Body of pancreas (tissue), 4 donors: ENCODE data around the gene SETBP1. TPM values are rescaled to one million over a fixed set of nuclear protein-coding genes. Genes with fewer than 3 reads are reported as not detected.
"Not testable (repeated sequence)": the region's sequence is repeated elsewhere in the genome, so short reads cannot be mapped to it uniquely, and the experiment has no call there.

Source experiments
- ATAC-seq: fragments of 150-250 bp; one replicate; pipeline ENCODE4 v1.9.1; 2016
- DNase-seq, 4 donors: peaks; one replicate each; pipeline ENCODE4 v3.0.0-alpha.2; 2019
- H3K27ac ChIP-seq, 4 donors: fragments of 200-600 bp; sonication (generic); 1 replicate in 3 of 4; 2 replicates in 1 of 4; pipeline versions ENCODE4 v1.5.1 to v1.6.1; 2016 to 2019; ENCODE audit warnings: mild to moderate bottlenecking in 1 of 4, mixed read lengths in 1 of 4, moderate library complexity in 1 of 4
- H3K27me3 ChIP-seq, 2 donors: fragments of 200-600 bp; sonication (generic); one replicate each; pipeline ENCODE4 v1.6.0; 2016; ENCODE audit warnings: mild to moderate bottlenecking in 1 of 2
- H3K36me3 ChIP-seq, 2 donors: fragments of 200-600 bp; sonication (generic); replicated peaks in 1 of 2; 2 replicates each; pipeline ENCODE4 v1.5.1; 2016; ENCODE audit warnings: low read depth in 2 of 2; ENCODE audit not compliant: insufficient read depth in 1 of 2
- H3K4me1 ChIP-seq: fragments of 200-600 bp; sonication (generic); one replicate; pipeline ENCODE4 v1.6.0; 2016
- H3K4me3 ChIP-seq, 2 donors: fragments of 200-600 bp; sonication (generic); 1 replicate in 1 of 2; 2 replicates in 1 of 2; pipeline ENCODE4 v1.5.1; 2016 to 2019
- H3K9me3 ChIP-seq, 3 donors: fragments of 200-600 bp; sonication (generic); 1 replicate in 2 of 3; 2 replicates in 1 of 3; pipeline ENCODE4 v1.5.1; 2016
- POLR2A ChIP-seq, 3 donors: fragments of 450-650 bp; IDR thresholded peaks; one replicate each; pipeline ENCODE4 v1.6.1; 2016; ENCODE audit warnings: antibody characterized with exemption in 3 of 3, mild to moderate bottlenecking in 2 of 3
- WGBS, 2 donors: methylation state at CpG; one replicate each; pipeline ENCODE4 v1.1.5; 2017; 5-methylcytosine and 5-hydroxymethylcytosine counted together
- intact Hi-C: fragments of 100-400 bp; cut with DNase I; formaldehyde crosslinking; loops from one replicate; pipeline ENCODE4 v1.15.1; 2023
- total RNA-seq, 2 donors: library from RNA; depleted of rRNA; stranded (reverse); fragments of >200 nt; gene quantifications; one replicate each; pipeline ENCODE4 v1.1.0, GENCODE V29; 2016
- TF ChIP-seq, protein P1 (sequence below), 7 experiments: fragments of 450-650 bp in 4 of 7; fragments of 200-600 bp in 3 of 7; sonication (generic) in 3 of 7; IDR thresholded peaks; one replicate each; pipeline ENCODE4 v1.5.1; 2016 to 2019; ENCODE audit warnings: antibody characterized with exemption in 7 of 7

SETBP1 gene
- total RNA-seq, 2 donors from 2014 or later: 23.6 to 37.2 TPM

DNA sequence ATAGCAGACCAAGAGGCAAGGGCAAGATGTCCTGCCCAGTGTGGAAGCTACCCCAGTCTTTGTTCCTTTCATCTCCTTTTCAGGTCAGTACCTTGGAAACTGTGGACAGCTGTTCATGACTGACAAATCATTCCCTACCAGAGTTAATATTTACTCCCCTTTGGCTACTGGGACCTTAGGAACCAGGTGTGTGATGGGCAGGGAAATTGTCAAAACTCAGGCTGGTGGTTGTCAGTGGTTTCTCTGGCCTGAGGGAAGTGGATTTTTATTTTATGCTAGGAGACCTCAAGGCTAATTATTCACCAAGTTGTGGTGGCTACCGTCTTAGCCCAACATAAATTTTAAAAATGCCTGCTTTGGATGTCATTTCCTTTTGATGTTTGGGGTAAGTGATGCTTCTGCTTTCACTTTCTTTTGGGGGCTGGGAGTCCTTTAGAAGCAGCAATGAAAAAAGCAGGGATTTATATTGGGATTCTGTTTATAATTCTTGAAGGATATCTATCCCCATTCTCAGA is 119.3 kb downstream of the SETBP1 start:
- TF ChIP-seq, protein P1, sequence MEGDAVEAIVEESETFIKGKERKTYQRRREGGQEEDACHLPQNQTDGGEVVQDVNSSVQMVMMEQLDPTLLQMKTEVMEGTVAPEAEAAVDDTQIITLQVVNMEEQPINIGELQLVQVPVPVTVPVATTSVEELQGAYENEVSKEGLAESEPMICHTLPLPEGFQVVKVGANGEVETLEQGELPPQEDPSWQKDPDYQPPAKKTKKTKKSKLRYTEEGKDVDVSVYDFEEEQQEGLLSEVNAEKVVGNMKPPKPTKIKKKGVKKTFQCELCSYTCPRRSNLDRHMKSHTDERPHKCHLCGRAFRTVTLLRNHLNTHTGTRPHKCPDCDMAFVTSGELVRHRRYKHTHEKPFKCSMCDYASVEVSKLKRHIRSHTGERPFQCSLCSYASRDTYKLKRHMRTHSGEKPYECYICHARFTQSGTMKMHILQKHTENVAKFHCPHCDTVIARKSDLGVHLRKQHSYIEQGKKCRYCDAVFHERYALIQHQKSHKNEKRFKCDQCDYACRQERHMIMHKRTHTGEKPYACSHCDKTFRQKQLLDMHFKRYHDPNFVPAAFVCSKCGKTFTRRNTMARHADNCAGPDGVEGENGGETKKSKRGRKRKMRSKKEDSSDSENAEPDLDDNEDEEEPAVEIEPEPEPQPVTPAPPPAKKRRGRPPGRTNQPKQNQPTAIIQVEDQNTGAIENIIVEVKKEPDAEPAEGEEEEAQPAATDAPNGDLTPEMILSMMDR (IDR thresholded peaks at IDR 0.05): no peak
- TF ChIP-seq POLR2A (IDR thresholded peaks at IDR 0.05): no peak
- Histone ChIP-seq H3K27me3 (no peaks in the 10 kb centered on the region), H3K27ac (peak overlapping the region; percentile 64 to 87 (median 79)), H3K9me3 (no peaks in the 10 kb centered on the region), H3K4me3 (no peak overlapping the region), H3K4me1 (peaks cover 90% of the 10 kb centered on the region), H3K36me3 (no peaks in the 10 kb centered on the region)
- 0 to 3% methylated on average over 1 of the region's 1 CpG for WGBS, 2 donors
- ATAC-seq (peak; percentile 24), DNase-seq (peak in 2 of 4 donors; percentile 38 to 52)
- intact Hi-C loops: loop anchor here (10.0 kb wide), 2 partner anchors 55 to 115 kb away; partner anchors contain the start of gene SETBP1

- H3K4me3 ChIP-seq, H3K36me3 ChIP-seq, ATAC-seq, intact Hi-C loops, H3K27me3 ChIP-seq, DNase-seq, H3K9me3 ChIP-seq: not testable (repeated sequence)
- WGBS, 2 donors: 87 to 93% methylated on average over 8 of the region's 8 CpGs
- Histone ChIP-seq H3K27ac (peak overlapping the region in 3 of 4 donors; percentile 79 to 87 (median 79)), H3K4me1 (peaks cover 97% of the 10 kb centered on the region)
Measured at GRCh38 chr18:44800766-44801165, 120.1 kb downstream of the SETBP1 start.

GRCh38 chr18:44801781-44802180 is 121.1 kb downstream of the SETBP1 start:
- H3K4me3 ChIP-seq: no peak overlapping the region
- TF ChIP-seq, protein P1 (IDR thresholded peaks at IDR 0.05): no peak
- TF ChIP-seq POLR2A (IDR thresholded peaks at IDR 0.05): no peak
- peaks cover 97% of the 10 kb centered on the region for H3K4me1 ChIP-seq
- peak overlapping the region; percentile 80 to 87 (median 83) for H3K27ac ChIP-seq
- H3K9me3 ChIP-seq: no peaks in the 10 kb centered on the region
- ATAC-seq (no peak), DNase-seq (no peak)
- intact Hi-C loops: no loop called here
- WGBS, 2 donors: 64 to 71% methylated on average over 2 of the region's 2 CpGs
- no peaks in the 10 kb centered on the region for H3K27me3 ChIP-seq
- H3K36me3 ChIP-seq: no peaks in the 10 kb centered on the region

DNA sequence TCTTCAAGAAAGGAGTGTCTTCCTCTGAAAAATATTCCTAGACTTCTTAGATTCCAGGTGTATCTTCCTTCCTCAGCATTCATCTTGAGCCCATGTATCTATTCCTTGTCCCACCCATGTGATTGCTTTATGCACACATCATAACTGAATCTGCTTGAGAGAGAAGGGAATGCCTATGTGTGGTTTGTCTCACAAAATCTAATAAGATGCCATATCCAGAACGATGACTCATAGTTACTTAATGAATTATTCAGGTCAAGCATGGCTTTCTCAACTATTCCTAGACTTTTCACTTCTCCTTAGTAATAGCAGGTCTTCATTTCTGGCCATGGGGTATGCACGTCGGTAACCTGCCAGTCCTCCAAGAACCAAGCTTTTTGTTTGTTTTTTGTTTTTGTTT is 121.8 kb downstream of the SETBP1 start:
- Histone ChIP-seq H3K4me3 (no peak overlapping the region), H3K4me1 (peaks cover 97% of the 10 kb centered on the region)
- DNase-seq: no peak

DNA sequence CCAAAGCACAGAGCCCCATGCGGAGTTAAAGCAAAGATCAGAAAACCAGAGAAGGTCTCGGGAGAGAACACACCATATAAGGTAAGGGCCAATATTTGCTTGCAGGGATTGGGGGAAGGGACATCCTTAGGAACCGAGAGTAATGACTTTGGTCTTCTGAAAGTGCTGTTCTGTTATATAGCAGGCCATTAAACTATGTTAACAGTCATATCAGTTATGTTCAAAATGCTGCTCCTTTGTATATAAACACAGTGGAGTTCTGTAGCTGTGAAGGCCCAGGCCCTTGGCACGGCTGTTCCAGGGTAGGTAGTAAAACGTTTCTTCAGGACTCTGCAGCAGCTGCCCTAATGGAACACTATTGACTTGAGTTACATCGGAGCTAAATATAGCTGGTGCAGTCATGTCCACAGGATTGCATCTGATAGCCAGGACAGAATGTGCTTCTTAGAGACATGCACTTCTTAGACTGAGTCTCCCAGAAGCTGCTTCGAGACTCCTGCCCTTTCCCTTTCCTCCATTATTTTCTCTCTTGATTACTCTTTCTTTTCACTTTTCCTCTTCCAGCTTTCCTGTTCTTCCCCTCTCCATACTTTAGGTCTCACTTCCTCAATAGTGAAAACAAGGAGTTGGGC is 122.4 kb downstream of the SETBP1 start:
- ATAC-seq: peak; percentile 77
- intact Hi-C loops: no loop called here
- DNase-seq: peak; percentile 64 to 86 (median 78)
- Histone ChIP-seq H3K4me3 (no peak overlapping the region), H3K36me3 (no peaks in the 10 kb centered on the region), H3K27me3 (no peaks in the 10 kb centered on the region), H3K9me3 (no peaks in the 10 kb centered on the region), H3K27ac (peak overlapping the region; percentile 80 to 87 (median 83)), H3K4me1 (peaks cover 97% of the 10 kb centered on the region)
- WGBS, 2 donors: 24 to 29% methylated on average over 7 of the region's 7 CpGs
- peak in 2 of 3 donors; percentile 52 to 57 for TF ChIP-seq POLR2A (IDR thresholded peaks at IDR 0.05)
- TF ChIP-seq, protein P1 (IDR thresholded peaks at IDR 0.05): no peak

More for the DNA sequence above, 121.8 kb downstream of the SETBP1 start:
- TF ChIP-seq POLR2A (IDR thresholded peaks at IDR 0.05): no peak
- TF ChIP-seq, protein P1 (IDR thresholded peaks at IDR 0.05): no peak
- 40 to 59% methylated on average over 3 of the region's 3 CpGs for WGBS, 2 donors
- no peaks in the 10 kb centered on the region for H3K27me3 ChIP-seq
- no peaks in the 10 kb centered on the region for H3K36me3 ChIP-seq
- ATAC-seq: no peak
- H3K9me3 ChIP-seq: no peaks in the 10 kb centered on the region
- H3K27ac ChIP-seq: peak overlapping the region; percentile 80 to 87 (median 83)
- intact Hi-C loops: no loop called here
